ENCODE results near the gene CEP135. TPM values are rescaled to one million over a fixed set of nuclear protein-coding genes. Genes with fewer than 3 reads are reported as not detected.
A peak's percentile ranks its signal among the peaks of the same experiment; 100 is the strongest.

CEP135 gene
- total RNA-seq, 1 experiment from 2014 or later: 15.3 TPM

DNA sequence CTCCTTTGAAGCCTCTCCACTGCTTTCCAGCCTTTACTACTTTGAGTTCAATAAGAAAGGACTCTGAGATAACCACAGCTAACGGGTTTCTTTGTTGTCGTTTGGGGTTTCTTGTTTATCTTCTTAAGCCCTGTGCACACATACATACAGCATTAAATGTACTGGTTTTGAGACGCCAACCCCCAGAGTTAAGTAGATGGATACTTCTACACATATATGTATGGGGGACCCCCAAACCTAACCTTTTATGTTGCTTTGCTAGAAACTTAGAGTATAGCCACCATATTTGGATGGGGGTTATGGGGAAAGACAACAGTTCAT is 697 bp downstream of the CEP135 start:
- ChIA-PET CTCF (interaction anchor here (0.7 kb wide), 1 partner anchor 267 kb away, joined by 7 read pairs; no protein-coding TSS in a partner anchor), POLR2A (ENCODE audit: low non-redundant PET) (interaction anchor here (0.5 kb wide), 1 partner anchor 871 kb away, joined by 3 read pairs; no protein-coding TSS in a partner anchor)
- intact Hi-C loops (cut with micrococcal nuclease; ENCODE audit: unreplicated experiment): loop anchor here (2.0 kb wide), 2 partner anchors 351 to 487 kb away; partner anchors contain the start of gene PAICS
- peak overlapping the region; percentile 75 for H3K27ac ChIP-seq (ENCODE audit: low read depth, low read length, poor library complexity, severe bottlenecking)
- no peak for TF ChIP-seq CTCF (conservative IDR thresholded peaks at IDR 0.05; ENCODE audit: low read depth, low read length)
- TF ChIP-seq EZH2 (IDR thresholded peaks at IDR 0.05; ENCODE audit: borderline replicate concordance, low read depth, low read length, poor library complexity, severe bottlenecking): no peak
- no peaks in the 10 kb centered on the region for H3K9me3 ChIP-seq (ENCODE audit: low read depth, low read length, poor library complexity, severe bottlenecking)
- H3K36me3 ChIP-seq (ENCODE audit: insufficient read depth, low read length, poor library complexity, severe bottlenecking): peaks cover 13% of the 10 kb centered on the region
- H3K4me3 ChIP-seq (ENCODE audit: low read depth, low read length, poor library complexity, severe bottlenecking): peak overlapping the region; percentile 76
- DNase-seq (ENCODE audit: low spot score): peak; percentile 1
- H3K27me3 ChIP-seq (replicated peaks; ENCODE audit: insufficient read depth, low read depth, low read length, poor library complexity): no peaks in the 10 kb centered on the region
- peaks cover 13% of the 10 kb centered on the region for H3K4me1 ChIP-seq (ENCODE audit: insufficient read depth, low read length, poor library complexity, severe bottlenecking)
- BruUV-seq (replicated peaks): no TSS peak

GRCh38 chr4:55951191-55951922 is 2.6 kb downstream of the CEP135 start:
- CTCF ChIA-PET: no interaction called here
- POLR2A ChIA-PET (ENCODE audit: low non-redundant PET): no interaction called here
- DNase-seq (ENCODE audit: low spot score): no peak
- BruUV-seq (replicated peaks): no TSS peak
- intact Hi-C loops (cut with micrococcal nuclease; ENCODE audit: unreplicated experiment): no loop called here
- Histone ChIP-seq H3K27me3 (replicated peaks; ENCODE audit: insufficient read depth, low read depth, low read length, poor library complexity) (no peaks in the 10 kb centered on the region), H3K9me3 (ENCODE audit: low read depth, low read length, poor library complexity, severe bottlenecking) (no peaks in the 10 kb centered on the region), H3K27ac (ENCODE audit: low read depth, low read length, poor library complexity, severe bottlenecking) (no peak overlapping the region), H3K4me3 (ENCODE audit: low read depth, low read length, poor library complexity, severe bottlenecking) (no peak overlapping the region), H3K4me1 (ENCODE audit: insufficient read depth, low read length, poor library complexity, severe bottlenecking) (peaks cover 13% of the 10 kb centered on the region), H3K36me3 (ENCODE audit: insufficient read depth, low read length, poor library complexity, severe bottlenecking) (peaks cover 13% of the 10 kb centered on the region)
- TF ChIP-seq EZH2 (IDR thresholded peaks at IDR 0.05; ENCODE audit: borderline replicate concordance, low read depth, low read length, poor library complexity, severe bottlenecking) (no peak), CTCF (conservative IDR thresholded peaks at IDR 0.05; ENCODE audit: low read depth, low read length) (no peak)

GRCh38 chr4:55955710-55956109 is 7.0 kb downstream of the CEP135 start:
- peaks cover 18% of the 10 kb centered on the region for H3K36me3 ChIP-seq (ENCODE audit: insufficient read depth, low read length, poor library complexity, severe bottlenecking)

More at GRCh38 chr4:55955710-55956109, 7.0 kb downstream of the CEP135 start:
- H3K4me1 ChIP-seq (ENCODE audit: insufficient read depth, low read length, poor library complexity, severe bottlenecking): no peaks in the 10 kb centered on the region
- BruUV-seq (replicated peaks): no TSS peak
- H3K27ac ChIP-seq (ENCODE audit: low read depth, low read length, poor library complexity, severe bottlenecking): no peak overlapping the region
- no peaks in the 10 kb centered on the region for H3K9me3 ChIP-seq (ENCODE audit: low read depth, low read length, poor library complexity, severe bottlenecking)
- no peak overlapping the region for H3K4me3 ChIP-seq (ENCODE audit: low read depth, low read length, poor library complexity, severe bottlenecking)
- no peaks in the 10 kb centered on the region for H3K27me3 ChIP-seq (replicated peaks; ENCODE audit: insufficient read depth, low read depth, low read length, poor library complexity)
- POLR2A ChIA-PET (ENCODE audit: low non-redundant PET): no interaction called here
- CTCF ChIA-PET: no interaction called here
- intact Hi-C loops (cut with micrococcal nuclease; ENCODE audit: unreplicated experiment): no loop called here
- no peak for DNase-seq (ENCODE audit: low spot score)
- TF ChIP-seq CTCF (conservative IDR thresholded peaks at IDR 0.05; ENCODE audit: low read depth, low read length) (no peak), EZH2 (IDR thresholded peaks at IDR 0.05; ENCODE audit: borderline replicate concordance, low read depth, low read length, poor library complexity, severe bottlenecking) (no peak)
